Calu3 (cell line): ENCODE data around the gene PMPCA. TPM values are rescaled to one million over a fixed set of nuclear protein-coding genes. Genes with fewer than 3 reads are reported as not detected.
A peak's percentile ranks its signal among the peaks of the same experiment; 100 is the strongest.

Source experiments
- BruUV-seq: library from RNA; stranded (reverse); fragments of 400-500 nt; replicated peaks from 2 replicates; lab custom pipeline; 2021; lab: Mats Ljungman, UMichigan
- CTCF ChIA-PET: fragments of 300-600 bp; sonication (Branson Sonifier 250); formaldehyde crosslinking; loops from one replicate; lab custom pipeline; 2022; ENCODE audit warnings: antibody characterized with exemption; lab: Charles Lee
- DNase-seq: peaks from one replicate; pipeline ENCODE4 v3.0.0; 2022
- H3K27ac Mint-ChIP-seq: one replicate; pipeline ENCODE4 v1.8.0; 2022; ENCODE audit warnings: mixed read lengths; ENCODE audit not compliant: unreplicated experiment
- H3K27me3 Mint-ChIP-seq: one replicate; pipeline ENCODE4 v1.8.0; 2022; ENCODE audit warnings: mixed read lengths; ENCODE audit not compliant: unreplicated experiment
- H3K36me3 Mint-ChIP-seq: one replicate; pipeline ENCODE4 v1.8.0; 2022; ENCODE audit warnings: mild to moderate bottlenecking, moderate library complexity, mixed read lengths; ENCODE audit not compliant: insufficient read depth, unreplicated experiment
- H3K4me1 Mint-ChIP-seq: one replicate; pipeline ENCODE4 v1.8.0; 2022; ENCODE audit warnings: mild to moderate bottlenecking, low read depth, mixed read lengths; ENCODE audit not compliant: unreplicated experiment
- H3K4me3 Mint-ChIP-seq: one replicate; pipeline ENCODE4 v1.8.0; 2022; ENCODE audit warnings: mild to moderate bottlenecking, low read depth, moderate library complexity, mixed read lengths; ENCODE audit not compliant: unreplicated experiment
- H3K9me3 Mint-ChIP-seq: one replicate; pipeline ENCODE4 v1.8.0; 2022; ENCODE audit warnings: low read depth, mixed read lengths; ENCODE audit not compliant: unreplicated experiment
- CTCF ChIP-seq: fragments of 200-600 bp; IDR thresholded peaks from one replicate; pipeline ENCODE4 v1.8.0; 2022; ENCODE audit warnings: antibody characterized with exemption; ENCODE audit not compliant: unreplicated experiment
- intact Hi-C: fragments of 100-400 bp; cut with micrococcal nuclease; formaldehyde crosslinking; loops from one replicate; pipeline ENCODE4 v1.10.0; 2022; ENCODE audit not compliant: unreplicated experiment
- total RNA-seq: library from RNA; stranded (reverse); gene quantifications from 2 replicates; pipeline ENCODE4 v1.2.3, GENCODE V29; 2022

PMPCA gene
- total RNA-seq, 1 experiment from 2014 or later: 44.0 TPM

DNA sequence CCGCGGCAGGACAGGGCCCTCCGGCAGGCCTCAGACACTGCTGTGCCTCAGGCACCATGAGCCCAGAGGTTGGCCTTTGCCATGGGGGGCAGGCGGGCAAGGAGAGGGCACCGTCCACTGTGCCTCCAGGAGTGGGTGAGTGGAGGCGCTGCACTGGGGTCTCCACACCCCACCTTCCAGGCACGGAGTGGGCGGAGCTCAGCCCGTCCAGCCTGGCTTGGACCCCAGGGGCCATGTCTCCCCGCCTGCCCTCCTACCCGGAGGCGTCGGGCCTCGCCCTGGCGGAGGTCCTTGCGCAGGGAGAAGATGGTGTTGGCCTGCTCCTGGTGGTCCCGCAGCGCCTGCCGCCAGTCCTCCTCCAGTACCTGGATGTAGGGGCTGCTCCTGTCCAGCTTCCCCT lies 40.4 kb upstream of the PMPCA start:
- H3K9me3 Mint-ChIP-seq: no peaks in the 10 kb centered on the region
- H3K36me3 Mint-ChIP-seq: peaks cover 11% of the 10 kb centered on the region
- no peak for DNase-seq
- no peak for TF ChIP-seq CTCF
- intact Hi-C loops: no loop called here
- H3K27ac Mint-ChIP-seq: no peak overlapping the region
- no TSS peak for BruUV-seq
- no peaks in the 10 kb centered on the region for H3K27me3 Mint-ChIP-seq
- CTCF ChIA-PET: no interaction called here
- no peaks in the 10 kb centered on the region for H3K4me1 Mint-ChIP-seq
- H3K4me3 Mint-ChIP-seq: no peak overlapping the region

DNA sequence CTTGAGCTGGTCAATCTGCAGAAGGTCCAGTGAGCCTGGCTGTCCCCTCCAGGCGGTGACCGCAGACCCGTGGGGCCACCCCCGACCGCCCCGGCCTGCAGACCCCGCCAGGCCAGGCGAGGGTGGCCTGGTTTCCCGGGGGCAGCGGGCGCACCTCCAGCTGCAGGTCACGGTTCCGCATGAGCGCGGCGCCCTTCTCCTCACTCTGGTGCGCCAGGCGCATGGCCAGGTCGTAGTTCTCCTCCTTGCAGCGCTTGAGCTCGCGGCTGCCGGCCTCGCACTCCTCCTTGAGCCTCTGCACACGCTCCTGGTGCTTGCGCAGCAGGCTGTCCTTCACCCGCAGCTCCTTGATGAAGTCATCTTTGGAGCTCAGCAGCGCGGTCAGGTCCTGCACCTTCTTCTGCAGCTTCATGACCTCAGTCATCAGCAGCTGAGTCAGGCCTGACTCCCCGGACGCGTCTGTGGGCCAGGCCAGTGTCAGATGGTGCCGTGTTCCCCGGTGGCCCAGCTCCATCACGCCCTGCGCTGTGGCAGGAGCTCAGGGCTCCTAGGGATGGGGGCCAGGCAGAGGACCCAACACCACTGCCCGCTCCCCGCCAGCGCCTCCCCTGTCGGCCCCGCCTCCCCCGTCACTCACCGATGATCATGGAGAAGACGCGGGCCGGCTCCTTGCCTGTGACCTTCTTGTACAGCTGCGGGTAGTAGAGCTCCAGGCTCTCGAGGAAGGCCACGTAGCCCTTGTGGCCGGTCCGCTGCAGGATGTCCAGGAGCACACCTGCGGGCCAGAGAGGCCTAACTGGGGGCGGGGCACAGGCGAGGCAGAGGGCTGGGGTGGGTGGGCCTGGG lies 39.5 kb upstream of the PMPCA start:
- TF ChIP-seq CTCF: no peak
- no TSS peak for BruUV-seq
- H3K4me1 Mint-ChIP-seq: no peaks in the 10 kb centered on the region
- H3K4me3 Mint-ChIP-seq: no peak overlapping the region
- no peak for DNase-seq
- no peaks in the 10 kb centered on the region for H3K27me3 Mint-ChIP-seq
- H3K36me3 Mint-ChIP-seq: peaks cover 11% of the 10 kb centered on the region
- no peak overlapping the region for H3K27ac Mint-ChIP-seq
- H3K9me3 Mint-ChIP-seq: no peaks in the 10 kb centered on the region
- intact Hi-C loops: no loop called here
- CTCF ChIA-PET: no interaction called here

DNA sequence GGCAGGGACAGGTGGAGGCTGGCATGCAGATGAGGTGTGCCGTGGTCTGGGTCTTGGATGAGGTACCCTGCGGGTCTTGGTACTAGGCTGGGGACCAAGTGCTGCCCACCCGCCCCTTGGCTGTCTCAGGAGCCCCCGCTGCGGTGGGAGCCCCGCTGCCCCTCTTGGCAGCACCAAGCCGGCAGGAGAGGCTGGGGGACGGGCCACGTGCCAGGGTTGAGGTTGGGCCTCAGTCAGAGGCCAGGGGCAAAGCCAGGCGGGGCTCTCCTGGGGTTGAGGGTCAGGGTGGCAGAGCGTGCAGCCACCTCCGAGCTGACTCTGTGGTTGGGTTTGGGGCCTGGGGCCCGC lies 39.0 kb upstream of the PMPCA start:
- no peak for DNase-seq
- BruUV-seq: no TSS peak
- Mint-ChIP-seq H3K9me3 (no peaks in the 10 kb centered on the region), H3K27ac (no peak overlapping the region), H3K4me1 (no peaks in the 10 kb centered on the region), H3K27me3 (no peaks in the 10 kb centered on the region), H3K4me3 (no peak overlapping the region), H3K36me3 (peaks cover 7% of the 10 kb centered on the region)
- CTCF ChIA-PET: no interaction called here
- intact Hi-C loops: no loop called here
- no peak for TF ChIP-seq CTCF

- intact Hi-C loops: loop anchor here (2.0 kb wide), 1 partner anchor 33 kb away; no protein-coding TSS in a partner anchor
Observed at GRCh38 chr9:136372006-136372405, 38.5 kb upstream of the PMPCA start.

More at GRCh38 chr9:136372006-136372405, 38.5 kb upstream of the PMPCA start:
- Mint-ChIP-seq H3K4me1 (no peaks in the 10 kb centered on the region), H3K4me3 (peak overlapping the region; percentile 26), H3K9me3 (no peaks in the 10 kb centered on the region), H3K36me3 (peaks cover 6% of the 10 kb centered on the region), H3K27ac (no peak overlapping the region), H3K27me3 (no peaks in the 10 kb centered on the region)
- TF ChIP-seq CTCF: no peak
- CTCF ChIA-PET: interaction anchor here (0.5 to 1.5 kb wide), 3 partner anchors 9 to 150 kb away, joined by 6 to 9 read pairs (median 6); no protein-coding TSS in a partner anchor
- no peak for DNase-seq
- no TSS peak for BruUV-seq
